GM18526 (cell line): Measurements from ENCODE around the gene ATE1.

Experiments
- POLR2A ChIP-seq: IDR thresholded peaks from 3 replicates; pipeline ENCODE4 v1.6.1; 2011; ENCODE audit not compliant: insufficient read length; ENCODE audit errors: extremely low read depth

ATE1 gene

GRCh38 chr10:121851786-121852185 is 76.0 kb downstream of the ATE1 start:
- no peak for TF ChIP-seq POLR2A

GRCh38 chr10:121848082-121848481 is 79.7 kb downstream of the ATE1 start:
- no peak for TF ChIP-seq POLR2A

- no peak for TF ChIP-seq POLR2A
Observed at GRCh38 chr10:121846555-121846954, 81.3 kb downstream of the ATE1 start.

- no peak for TF ChIP-seq POLR2A
Observed at GRCh38 chr10:121845044-121845784, 82.6 kb downstream of the ATE1 start.

GRCh38 chr10:121844537-121844936 is 83.3 kb downstream of the ATE1 start:
- no peak for TF ChIP-seq POLR2A

- TF ChIP-seq POLR2A, result no peak
Observed at GRCh38 chr10:121843379-121843778, 84.5 kb downstream of the ATE1 start.

- no peak for TF ChIP-seq POLR2A
Observed at GRCh38 chr10:121841862-121842261, 86.0 kb downstream of the ATE1 start.

- TF ChIP-seq POLR2A, result no peak
Observed at GRCh38 chr10:121838931-121839330, 88.9 kb downstream of the ATE1 start.

GRCh38 chr10:121838149-121838548 is 89.7 kb downstream of the ATE1 start:
- no peak for TF ChIP-seq POLR2A

GRCh38 chr10:121836171-121836570 is 91.7 kb downstream of the ATE1 start:
- no peak for TF ChIP-seq POLR2A

GRCh38 chr10:121835376-121835775 is 92.5 kb downstream of the ATE1 start:
- no peak for TF ChIP-seq POLR2A

GRCh38 chr10:121834757-121835156 is 93.1 kb downstream of the ATE1 start:
- no peak for TF ChIP-seq POLR2A

GRCh38 chr10:121833387-121833786 is 94.4 kb downstream of the ATE1 start:
- no peak for TF ChIP-seq POLR2A

- no peak for TF ChIP-seq POLR2A
Observed at GRCh38 chr10:121832647-121833046, 95.2 kb downstream of the ATE1 start.

GRCh38 chr10:121831777-121832176 is 96.1 kb downstream of the ATE1 start:
- TF ChIP-seq POLR2A, result no peak

GRCh38 chr10:121831237-121831636 is 96.6 kb downstream of the ATE1 start:
- TF ChIP-seq POLR2A, result no peak

- TF ChIP-seq POLR2A, result no peak
Observed at GRCh38 chr10:121830101-121830500, 97.7 kb downstream of the ATE1 start.
